H54 (cell line): Measurements from ENCODE around the gene TMEM121B.

Experiments used
- DNase-seq: peaks from one replicate; pipeline ENCODE4 v3.0.0; 2011; ENCODE audit warnings: low spot score, mixed read lengths; ENCODE audit not compliant: insufficient read length
- FAIRE-seq: peaks from 3 replicates; lab custom pipeline; 2011; peaks lifted over from hg19 to GRCh38; lab: Jason Lieb, UNC
- POLR2A ChIP-seq: IDR thresholded peaks from 2 replicates; pipeline ENCODE4 v1.6.1; 2011; ENCODE audit warnings: low read depth, mild to moderate bottlenecking, low read length

TMEM121B gene

GRCh38 chr22:17131686-17132085 is 10.5 kb upstream of the TMEM121B start:
- DNase-seq (no peak), FAIRE-seq (no peak)

GRCh38 chr22:17130199-17130598 is 9.0 kb upstream of the TMEM121B start:
- TF ChIP-seq POLR2A = no peak

More at GRCh38 chr22:17131686-17132085, 10.5 kb upstream of the TMEM121B start:
- no peak for TF ChIP-seq POLR2A

GRCh38 chr22:17120711-17121232 is 388 bp downstream of the TMEM121B start:
- FAIRE-seq (no peak), DNase-seq (no peak)
- no peak for TF ChIP-seq POLR2A

More at GRCh38 chr22:17130199-17130598, 9.0 kb upstream of the TMEM121B start:
- FAIRE-seq (no peak), DNase-seq (peak; percentile 53)

GRCh38 chr22:17120281-17120680 is 879 bp downstream of the TMEM121B start:
- TF ChIP-seq POLR2A = no peak
- no peak for DNase-seq
- FAIRE-seq = no peak

- no peak for DNase-seq
- TF ChIP-seq POLR2A = no peak
- no peak for FAIRE-seq
These were observed 1.5 kb downstream of the TMEM121B start for GRCh38 chr22:17119481-17120202.

- FAIRE-seq = no peak
- no peak for TF ChIP-seq POLR2A
- DNase-seq = no peak
These were observed 2.8 kb downstream of the TMEM121B start for GRCh38 chr22:17118342-17118741.

- no peak for TF ChIP-seq POLR2A
- DNase-seq = no peak
- no peak for FAIRE-seq
These were observed 3.3 kb downstream of the TMEM121B start for GRCh38 chr22:17117890-17118289.

GRCh38 chr22:17117400-17117799 is 3.8 kb downstream of the TMEM121B start:
- FAIRE-seq (no peak), DNase-seq (no peak)
- TF ChIP-seq POLR2A = no peak

- no peak for FAIRE-seq
- DNase-seq = no peak
- no peak for TF ChIP-seq POLR2A
These were observed 4.4 kb downstream of the TMEM121B start for GRCh38 chr22:17116572-17117330.

GRCh38 chr22:17115945-17116565 is 5.1 kb downstream of the TMEM121B start:
- TF ChIP-seq POLR2A = no peak
- DNase-seq (no peak), FAIRE-seq (no peak)

GRCh38 chr22:17115236-17115635 is 5.9 kb downstream of the TMEM121B start:
- TF ChIP-seq POLR2A = no peak
- FAIRE-seq = no peak
- DNase-seq = no peak

- FAIRE-seq (no peak), DNase-seq (no peak)
- TF ChIP-seq POLR2A = no peak
These were observed 6.3 kb downstream of the TMEM121B start for GRCh38 chr22:17114898-17115235.

GRCh38 chr22:17114173-17114897 is 6.8 kb downstream of the TMEM121B start:
- TF ChIP-seq POLR2A = no peak
- no peak for DNase-seq
- no peak for FAIRE-seq
